Measurements from ENCODE around the gene OR5K3. TPM values are rescaled to one million over a fixed set of nuclear protein-coding genes. Genes with fewer than 3 reads are reported as not detected.

Gene OR5K3
- total and polyA plus RNA-seq, 4 donors = not detected

GRCh38 chr3:98343647-98344507, 46.6 kb upstream of the OR5K3 start:
- WGBS = 50% methylated on average over 13 of the region's 13 CpGs
- Histone ChIP-seq H3K4me1 (ENCODE audit: control insufficient read depth in 4 of 4, insufficient read depth in 4 of 4, low read length in 3 of 4) (no peaks in the 10 kb centered on the region), H3K27ac (ENCODE audit: low read depth in 1 of 2, low read length in 2 of 2) (no peak overlapping the region), H3K9ac (ENCODE audit: low read depth in 1 of 2, low read length in 2 of 2) (no peak overlapping the region), H3K9me3 (ENCODE audit: control insufficient read depth in 4 of 4, low read length in 3 of 4) (no peaks in the 10 kb centered on the region), H3K4me3 (ENCODE audit: low read depth in 1 of 3, low read length in 3 of 3) (no peak overlapping the region), H3K27me3 (ENCODE audit: control insufficient read depth in 4 of 4, insufficient read depth in 4 of 4, low read length in 3 of 4) (no peaks in the 10 kb centered on the region), H3K36me3 (ENCODE audit: control insufficient read depth in 4 of 4, insufficient read depth in 3 of 4, low read depth in 1 of 4, low read length in 3 of 4) (no peaks in the 10 kb centered on the region)
- peak; percentile 41 for DNase-seq (ENCODE audit: low spot score)
- no peak for TF ChIP-seq ATF3 (IDR thresholded peaks at IDR 0.05)
- no peak for TF ChIP-seq TAF1 (conservative IDR thresholded peaks at IDR 0.05)
- TF ChIP-seq SP1 (IDR thresholded peaks at IDR 0.05) = no peak
- peak; percentile 45 to 58 for TF ChIP-seq RAD21 (IDR thresholded peaks at IDR 0.05)
- peak; percentile 39 for TF ChIP-seq CTCF (IDR thresholded peaks at IDR 0.05; ENCODE audit: low read depth, low read length, missing input control)
- TF ChIP-seq HNF4A (conservative IDR thresholded peaks at IDR 0.05) = no peak

DNA sequence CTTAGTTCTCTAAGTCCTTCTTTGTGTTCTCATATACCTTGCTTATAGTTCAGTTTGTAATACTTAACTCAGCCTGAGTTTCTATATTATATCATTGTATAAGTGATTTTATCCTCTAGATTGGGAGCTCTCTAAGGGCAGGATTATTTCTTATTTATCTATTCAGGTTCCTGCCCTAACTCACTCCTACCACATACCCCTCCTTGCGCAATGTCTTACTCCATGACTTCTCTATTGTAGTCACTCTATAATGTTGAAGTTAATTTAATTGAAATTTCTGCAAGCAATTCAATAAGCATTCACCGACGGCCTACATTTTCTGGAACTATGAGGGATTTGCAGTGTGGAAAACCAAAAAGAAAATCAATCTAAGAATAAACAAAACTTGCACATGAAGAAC, 40.4 kb upstream of the OR5K3 start:
- H3K27me3 ChIP-seq (ENCODE audit: control insufficient read depth in 4 of 4, insufficient read depth in 4 of 4, low read length in 3 of 4) = no peaks in the 10 kb centered on the region
- H3K36me3 ChIP-seq (ENCODE audit: control insufficient read depth in 4 of 4, insufficient read depth in 3 of 4, low read depth in 1 of 4, low read length in 3 of 4) = no peaks in the 10 kb centered on the region
- DNase-seq (ENCODE audit: low spot score) = no peak
- TF ChIP-seq MAX (IDR thresholded peaks at IDR 0.05) (no peak), JUND (IDR thresholded peaks at IDR 0.05) (no peak), FOXA2 (IDR thresholded peaks at IDR 0.05) (no peak), RAD21 (IDR thresholded peaks at IDR 0.05) (no peak)
- H3K4me3 ChIP-seq (ENCODE audit: low read depth in 1 of 3, low read length in 3 of 3) = no peak overlapping the region
- 89% methylated on average over 3 of the region's 3 CpGs for WGBS
- H3K27ac ChIP-seq (ENCODE audit: low read depth in 1 of 2, low read length in 2 of 2) = no peak overlapping the region
- H3K4me1 ChIP-seq (ENCODE audit: control insufficient read depth in 4 of 4, insufficient read depth in 4 of 4, low read length in 3 of 4) = no peaks in the 10 kb centered on the region
- H3K9me3 ChIP-seq (ENCODE audit: control insufficient read depth in 4 of 4, low read length in 3 of 4) = no peaks in the 10 kb centered on the region
- no peak overlapping the region for H3K9ac ChIP-seq (ENCODE audit: low read depth in 1 of 2, low read length in 2 of 2)

- no peaks in the 10 kb centered on the region for H3K9me3 ChIP-seq (ENCODE audit: control insufficient read depth in 4 of 4, low read length in 3 of 4)
- no peaks in the 10 kb centered on the region for H3K27me3 ChIP-seq (ENCODE audit: control insufficient read depth in 4 of 4, insufficient read depth in 4 of 4, low read length in 3 of 4)
- 83% methylated on average over 2 of the region's 2 CpGs for WGBS
- H3K9ac ChIP-seq (ENCODE audit: low read depth in 1 of 2, low read length in 2 of 2) = no peak within 1 kb of the TSS
- H3K36me3 ChIP-seq (ENCODE audit: control insufficient read depth in 4 of 4, insufficient read depth in 3 of 4, low read depth in 1 of 4, low read length in 3 of 4) = no peaks in the 10 kb centered on the region
- no peak within 1 kb of the TSS for H3K4me3 ChIP-seq (ENCODE audit: low read depth in 1 of 3, low read length in 3 of 3)
- no peak within 1 kb of the TSS for H3K27ac ChIP-seq (ENCODE audit: low read depth in 1 of 2, low read length in 2 of 2)
- no peak for DNase-seq (ENCODE audit: low spot score)
- H3K4me1 ChIP-seq (ENCODE audit: control insufficient read depth in 4 of 4, insufficient read depth in 4 of 4, low read length in 3 of 4) = no peaks in the 10 kb centered on the region
- TF ChIP-seq CTCF (IDR thresholded peaks at IDR 0.05; ENCODE audit: low read depth, low read length, missing input control) = no peak
- TF ChIP-seq ATF3 (IDR thresholded peaks at IDR 0.05) = no peak
- no peak for TF ChIP-seq MAX (IDR thresholded peaks at IDR 0.05)
- TF ChIP-seq RAD21 (IDR thresholded peaks at IDR 0.05) = no peak
- no peak for TF ChIP-seq HNF4G (IDR thresholded peaks at IDR 0.05)
- TF ChIP-seq ZBTB33 (IDR thresholded peaks at IDR 0.05) = no peak
- no peak for TF ChIP-seq TAF1 (conservative IDR thresholded peaks at IDR 0.05)
- no peak for TF ChIP-seq FOXA1 (IDR thresholded peaks at IDR 0.05)
- no peak for TF ChIP-seq EGR1 (IDR thresholded peaks at IDR 0.05; ENCODE audit: low read depth in 2 of 2)
- no peak for TF ChIP-seq JUND (IDR thresholded peaks at IDR 0.05)
- no peak for TF ChIP-seq GABPA (IDR thresholded peaks at IDR 0.05 in 1 of 2, conservative IDR thresholded peaks at IDR 0.05 in 1 of 2)
- TF ChIP-seq NR2F2 (IDR thresholded peaks at IDR 0.05) = no peak
- TF ChIP-seq RXRA (IDR thresholded peaks at IDR 0.05) = no peak
- TF ChIP-seq YY1 (IDR thresholded peaks at IDR 0.05) = no peak
Measured at GRCh38 chr3:98353554-98353953, 36.9 kb upstream of the OR5K3 start, which contains the start of gene OR5K4. TSS of gene OR5K4 (plus strand) at chr3:98353854. CDS start at chr3:98353854, 0 bp downstream.

Measured in liver (tissue), 9 donors.